ENCODE measurements around the gene NKTR. TPM values are rescaled to one million over a fixed set of nuclear protein-coding genes. Genes with fewer than 3 reads are reported as not detected.

Gene NKTR
- total and polyA plus RNA-seq, 2 experiments from 2014 or later = 81.3 to 117 TPM

GRCh38 chr3:42653560-42654330 is 53.3 kb downstream of the NKTR start, which contains the start of gene ZBTB47:
ZBTB47 (plus strand) TSS chr3:42653697; CDS start chr3:42658356, 4,659 bp downstream.
- Mint-ChIP-seq H3K27me3 (ENCODE audit: insufficient read depth, low read depth, poor library complexity) (peaks cover 13% of the 10 kb centered on the region), H3K4me1 (peaks cover 45% of the 10 kb centered on the region), H3K9me3 (no peaks in the 10 kb centered on the region; the same call in 2 of the 3 replicates), H3K36me3 (ENCODE audit: low read depth) (peaks cover 10% of the 10 kb centered on the region), H3K4me3 (peak within 1 kb of the TSS; percentile 86), H3K27ac (no peak within 1 kb of the TSS)
- peak within 1 kb of the TSS; percentile 91 for H2AFZ ChIP-seq
- no peaks in the 10 kb centered on the region; the same call in 1 of the 2 replicates for H4K20me1 ChIP-seq (replicated peaks; ENCODE audit: insufficient read depth)
- no peaks in the 10 kb centered on the region for H3K27me3 ChIP-seq (ENCODE audit: insufficient read depth)
- no peaks in the 10 kb centered on the region for H3K79me2 ChIP-seq (replicated peaks; ENCODE audit: insufficient read depth)
- DNase-seq (ENCODE audit: low spot score) (peak; percentile 52), ATAC-seq (peak; percentile 13)
- no peaks in the 10 kb centered on the region for H3K36me3 ChIP-seq (ENCODE audit: insufficient read depth)
- TF ChIP-seq REST (IDR thresholded peaks at IDR 0.05; ENCODE audit: unreplicated experiment) = no peak
- no peak for TF ChIP-seq ZNF462 (CRISPR knock-in tag; IDR thresholded peaks at IDR 0.05)
- no peak for TF ChIP-seq STAT1 (IDR thresholded peaks at IDR 0.05; ENCODE audit: unreplicated experiment)
- TF ChIP-seq ZNF331 (CRISPR knock-in tag; IDR thresholded peaks at IDR 0.05; ENCODE audit: low read depth) = no peak
- no peak for TF ChIP-seq ZNF114 (CRISPR knock-in tag; IDR thresholded peaks at IDR 0.05)
- no peak for TF ChIP-seq EZH2phosphoT487 (IDR thresholded peaks at IDR 0.05; ENCODE audit: unreplicated experiment)
- no peak for TF ChIP-seq ETS1 (IDR thresholded peaks at IDR 0.05)
- no peak for TF ChIP-seq JUNB (IDR thresholded peaks at IDR 0.05; ENCODE audit: unreplicated experiment)
- TF ChIP-seq CTCF (conservative IDR thresholded peaks at IDR 0.05; ENCODE audit: low read depth in 2 of 2) = no peak
- TF ChIP-seq EZH2 (IDR thresholded peaks at IDR 0.05; ENCODE audit: low read depth, unreplicated experiment) = no peak
- TF ChIP-seq POLR2AphosphoS5 (IDR thresholded peaks at IDR 0.05; ENCODE audit: low read depth) = no peak
- no peak for TF ChIP-seq CREB1 (CRISPR knock-in tag; IDR thresholded peaks at IDR 0.05; ENCODE audit: low read depth)
- no peak for TF ChIP-seq NANOG (IDR thresholded peaks at IDR 0.05; ENCODE audit: borderline replicate concordance)
- peak within 1 kb of the TSS; percentile 76 for H3K4me3 ChIP-seq
- no peaks in the 10 kb centered on the region for H3F3A ChIP-seq (replicated peaks; ENCODE audit: low read depth)
- no peaks in the 10 kb centered on the region for H3K9me2 ChIP-seq (ENCODE audit: insufficient read depth)
- peak within 1 kb of the TSS; percentile 90 for H3K4me2 ChIP-seq
- H3K4me1 ChIP-seq (ENCODE audit: insufficient read depth) = peaks cover 22% of the 10 kb centered on the region
- no peak within 1 kb of the TSS for H3K27ac ChIP-seq (ENCODE audit: low read depth)

Measured in GM23338 (cell line).